MCF 10A (cell line): ENCODE measurements around the gene NAT14. TPM values are rescaled to one million over a fixed set of nuclear protein-coding genes. Genes with fewer than 3 reads are reported as not detected.
A peak's percentile ranks its signal among the peaks of the same experiment; 100 is the strongest.

ENCODE experiments used
- BruUV-seq: library from RNA; stranded (reverse); fragments of 400-500 nt; replicated peaks from 2 replicates; lab custom pipeline; 2021; lab: Mats Ljungman, UMichigan
- CTCF ChIA-PET: fragments of 300-600 bp; sonication (Branson Sonifier 250); formaldehyde crosslinking; extraction: SDS; loops from one replicate; lab custom pipeline; 2021; ENCODE audit warnings: antibody characterized with exemption, inconsistent platforms; lab: Yijun Ruan, JAX
- POLR2A ChIA-PET: fragments of 300-600, 350-650 bp; sonication (Branson Sonifier 250); formaldehyde crosslinking; extraction: SDS; loops from one replicate; lab custom pipeline; 2020; ENCODE audit warnings: antibody characterized with exemption, inconsistent platforms; lab: Yijun Ruan, JAX
- DNase-seq: peaks from one replicate; pipeline ENCODE4 v3.0.0-alpha.2; 2018; ENCODE audit not compliant: unreplicated experiment
- H3K27ac Mint-ChIP-seq: one replicate; pipeline ENCODE4 v1.8.0; 2022; ENCODE audit warnings: mild to moderate bottlenecking, low read depth, mixed read lengths; ENCODE audit not compliant: unreplicated experiment
- H3K27me3 Mint-ChIP-seq: one replicate; pipeline ENCODE4 v1.8.0; 2022; ENCODE audit warnings: mixed read lengths; ENCODE audit not compliant: insufficient read depth, unreplicated experiment
- H3K36me3 Mint-ChIP-seq: one replicate; pipeline ENCODE4 v1.8.0; 2022; ENCODE audit warnings: mild to moderate bottlenecking, moderate library complexity, mixed read lengths; ENCODE audit not compliant: insufficient read depth, unreplicated experiment
- H3K4me1 Mint-ChIP-seq: one replicate; pipeline ENCODE4 v1.8.0; 2022; ENCODE audit warnings: mixed read lengths; ENCODE audit not compliant: insufficient read depth, unreplicated experiment
- H3K4me3 Mint-ChIP-seq: one replicate; pipeline ENCODE4 v1.8.0; 2022; ENCODE audit warnings: mild to moderate bottlenecking, moderate library complexity, mixed read lengths; ENCODE audit not compliant: unreplicated experiment
- H3K9me3 Mint-ChIP-seq: one replicate; pipeline ENCODE4 v1.8.0; 2022; ENCODE audit warnings: mixed read lengths; ENCODE audit not compliant: unreplicated experiment
- intact Hi-C: fragments of 100-400 bp; cut with micrococcal nuclease; formaldehyde crosslinking; loops from 2 replicates; pipeline ENCODE4 v1.14.1; 2022
- total RNA-seq: library from RNA; stranded (reverse); gene quantifications from 2 replicates; pipeline ENCODE4 v1.2.3, GENCODE V29; 2022
- TF ChIP-seq, protein P1 (sequence below): fragments of 200-600 bp; IDR thresholded peaks from one replicate; pipeline ENCODE4 v1.8.0; 2022; ENCODE audit warnings: antibody characterized with exemption, mild to moderate bottlenecking; ENCODE audit not compliant: unreplicated experiment

The NAT14 gene
- total RNA-seq, 1 experiment from 2014 or later, result 22.8 TPM

DNA sequence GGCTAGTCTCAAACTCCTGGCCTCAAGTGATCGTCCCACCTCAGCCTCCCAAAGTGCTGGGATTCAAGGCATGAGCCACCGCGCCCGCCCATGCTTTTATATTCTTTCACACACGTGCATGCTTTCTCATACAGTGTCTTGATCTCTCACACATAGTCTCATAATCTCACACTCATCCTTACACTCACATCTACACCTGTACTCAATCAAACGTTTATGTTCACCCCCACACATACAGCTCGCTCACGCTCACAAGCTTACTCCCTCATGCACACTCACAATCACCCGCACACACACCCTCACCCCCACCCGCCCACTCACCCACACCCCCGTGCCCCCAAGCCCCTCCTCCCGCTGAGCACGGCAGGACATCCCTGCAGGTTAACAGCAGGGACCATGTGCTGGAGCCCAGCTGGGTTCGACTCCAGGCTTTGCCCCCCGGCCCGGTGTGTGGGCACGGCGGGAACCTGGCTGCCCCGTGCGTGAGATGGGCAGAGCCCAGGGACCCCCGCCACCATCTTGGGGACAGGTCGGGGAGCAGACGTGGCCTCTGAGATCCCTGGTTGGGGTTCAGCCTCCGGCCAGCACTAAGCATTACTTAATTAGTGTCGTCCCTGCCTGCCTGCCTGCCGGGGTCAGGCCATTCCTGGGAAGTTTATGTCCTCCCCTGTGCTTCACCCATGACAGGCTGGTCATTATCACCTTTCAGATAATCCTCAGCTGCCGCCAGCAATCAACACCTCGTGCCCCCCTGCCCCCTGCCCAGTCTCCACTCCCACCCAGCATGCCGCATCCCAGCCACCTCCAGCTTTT, 40.5 kb downstream of the NAT14 start:
- CTCF ChIA-PET, result interaction anchor here (0.6 to 0.8 kb wide), 2 partner anchors 8 to 22 kb away, joined by 3 read pairs; no protein-coding TSS in a partner anchor
- peaks cover 16% of the 10 kb centered on the region for H3K27me3 Mint-ChIP-seq
- no peaks in the 10 kb centered on the region for H3K36me3 Mint-ChIP-seq
- TF ChIP-seq, protein P1, sequence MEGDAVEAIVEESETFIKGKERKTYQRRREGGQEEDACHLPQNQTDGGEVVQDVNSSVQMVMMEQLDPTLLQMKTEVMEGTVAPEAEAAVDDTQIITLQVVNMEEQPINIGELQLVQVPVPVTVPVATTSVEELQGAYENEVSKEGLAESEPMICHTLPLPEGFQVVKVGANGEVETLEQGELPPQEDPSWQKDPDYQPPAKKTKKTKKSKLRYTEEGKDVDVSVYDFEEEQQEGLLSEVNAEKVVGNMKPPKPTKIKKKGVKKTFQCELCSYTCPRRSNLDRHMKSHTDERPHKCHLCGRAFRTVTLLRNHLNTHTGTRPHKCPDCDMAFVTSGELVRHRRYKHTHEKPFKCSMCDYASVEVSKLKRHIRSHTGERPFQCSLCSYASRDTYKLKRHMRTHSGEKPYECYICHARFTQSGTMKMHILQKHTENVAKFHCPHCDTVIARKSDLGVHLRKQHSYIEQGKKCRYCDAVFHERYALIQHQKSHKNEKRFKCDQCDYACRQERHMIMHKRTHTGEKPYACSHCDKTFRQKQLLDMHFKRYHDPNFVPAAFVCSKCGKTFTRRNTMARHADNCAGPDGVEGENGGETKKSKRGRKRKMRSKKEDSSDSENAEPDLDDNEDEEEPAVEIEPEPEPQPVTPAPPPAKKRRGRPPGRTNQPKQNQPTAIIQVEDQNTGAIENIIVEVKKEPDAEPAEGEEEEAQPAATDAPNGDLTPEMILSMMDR, result no peak
- POLR2A ChIA-PET, result no interaction called here
- no peaks in the 10 kb centered on the region for H3K4me1 Mint-ChIP-seq
- no peaks in the 10 kb centered on the region for H3K9me3 Mint-ChIP-seq
- no peak for DNase-seq
- no peak overlapping the region for H3K4me3 Mint-ChIP-seq
- BruUV-seq, result no TSS peak
- no peak overlapping the region for H3K27ac Mint-ChIP-seq
- intact Hi-C loops, result no loop called here

DNA sequence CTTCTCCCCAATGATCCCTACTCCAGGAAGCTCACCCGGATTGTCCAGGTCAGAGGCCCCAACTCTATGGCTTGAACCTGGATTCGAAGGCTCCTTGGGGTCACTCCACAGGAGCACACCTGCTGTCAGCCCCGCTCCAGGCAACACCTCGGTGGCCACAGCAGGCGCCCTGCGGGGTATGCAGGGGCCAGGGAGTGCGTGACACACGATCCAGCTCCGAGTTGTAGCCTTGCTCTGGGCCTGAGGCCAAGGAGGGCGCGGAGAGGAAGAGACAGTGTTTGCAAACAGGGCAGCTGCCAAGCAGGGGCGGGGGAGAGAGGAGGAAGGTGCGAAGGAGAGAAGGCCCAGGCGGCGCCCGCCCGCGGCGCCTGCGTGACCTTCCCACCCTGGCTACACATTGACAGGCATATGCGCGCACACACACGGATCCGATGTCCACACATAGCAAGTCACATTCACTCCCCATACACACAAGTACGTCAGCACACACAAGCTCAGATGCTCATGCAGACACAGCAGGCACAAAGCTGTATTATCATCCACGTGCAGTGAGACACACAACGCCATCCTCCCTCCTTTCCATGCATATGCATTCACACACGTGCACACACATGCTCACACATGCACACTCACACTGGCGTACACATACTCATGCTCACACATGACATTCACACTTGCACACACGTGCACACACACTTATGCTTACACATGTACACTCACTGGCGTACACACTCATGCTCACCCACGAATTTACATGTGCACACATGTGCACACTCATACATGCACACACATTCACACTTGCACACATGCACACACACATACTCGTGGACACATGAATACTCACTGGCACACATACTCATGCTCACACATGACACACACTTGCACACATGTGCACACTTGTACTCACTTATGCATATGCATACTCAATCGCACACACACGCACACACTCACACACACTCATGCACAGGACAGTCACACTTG, 41.5 kb downstream of the NAT14 start:
- intact Hi-C loops, result no loop called here
- H3K27ac Mint-ChIP-seq, result no peak overlapping the region
- no peaks in the 10 kb centered on the region for H3K4me1 Mint-ChIP-seq
- TF ChIP-seq, protein P1, result no peak
- no peak overlapping the region for H3K4me3 Mint-ChIP-seq
- peaks cover 16% of the 10 kb centered on the region for H3K27me3 Mint-ChIP-seq
- no TSS peak for BruUV-seq
- peak; percentile 75 for DNase-seq
- H3K9me3 Mint-ChIP-seq, result no peaks in the 10 kb centered on the region
- POLR2A ChIA-PET, result interaction anchor here (0.5 kb wide), 1 partner anchor 755 kb away, joined by 3 read pairs; no protein-coding TSS in a partner anchor
- CTCF ChIA-PET, result interaction anchor here (0.6 to 0.8 kb wide), 3 partner anchors 9 to 106 kb away, joined by 3 to 5 read pairs (median 3); no protein-coding TSS in a partner anchor
- H3K36me3 Mint-ChIP-seq, result no peaks in the 10 kb centered on the region

DNA sequence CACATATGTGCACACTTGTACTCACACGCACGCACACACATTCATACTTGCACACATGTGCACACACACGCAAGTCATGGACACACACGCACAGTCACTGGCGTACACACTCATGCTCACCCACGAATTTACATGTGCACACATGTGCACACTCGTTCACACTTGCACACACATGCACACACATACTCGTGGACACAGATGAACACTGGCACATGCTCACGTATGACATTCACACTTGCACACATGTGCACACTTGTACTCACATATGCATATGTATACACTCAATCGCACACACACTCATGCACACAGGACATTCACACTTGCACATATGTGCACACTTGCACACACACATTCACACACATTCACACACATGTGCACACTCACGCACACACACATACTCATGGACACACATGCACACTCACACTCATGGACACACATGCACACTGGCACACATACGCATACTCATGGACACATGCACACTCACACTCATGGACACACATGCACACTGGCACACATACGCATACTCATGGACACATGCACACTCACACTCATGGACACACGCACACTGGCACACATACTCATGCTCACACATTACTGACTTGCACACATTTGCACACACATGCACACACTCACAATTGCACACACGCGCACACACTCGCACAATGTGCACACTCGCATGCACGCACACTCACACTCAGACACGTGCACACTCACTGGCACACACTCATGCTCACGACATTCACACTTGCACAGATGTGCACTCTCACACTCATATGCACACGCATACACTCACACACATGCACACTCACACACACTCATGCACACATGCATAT, 42.4 kb downstream of the NAT14 start:
- no TSS peak for BruUV-seq
- POLR2A ChIA-PET, result no interaction called here
- no peak overlapping the region for H3K27ac Mint-ChIP-seq

More for the DNA sequence above, 42.4 kb downstream of the NAT14 start:
- H3K4me1 Mint-ChIP-seq, result no peaks in the 10 kb centered on the region
- TF ChIP-seq, protein P1, result no peak
- intact Hi-C loops, result no loop called here
- DNase-seq, result no peak
- H3K27me3 Mint-ChIP-seq, result peaks cover 16% of the 10 kb centered on the region
- no peak overlapping the region for H3K4me3 Mint-ChIP-seq
- H3K9me3 Mint-ChIP-seq, result no peaks in the 10 kb centered on the region
- H3K36me3 Mint-ChIP-seq, result no peaks in the 10 kb centered on the region
- CTCF ChIA-PET, result interaction anchor here (0.6 to 0.8 kb wide), 3 partner anchors 7 to 105 kb away, joined by 3 to 5 read pairs (median 3); no protein-coding TSS in a partner anchor
